H1 (cell line): ENCODE measurements around the gene NOM1. TPM values are rescaled to one million over a fixed set of nuclear protein-coding genes. Genes with fewer than 3 reads are reported as not detected.
"Not testable (repeated sequence)": the region's sequence is repeated elsewhere in the genome, so short reads cannot be mapped to it uniquely, and the experiment has no call there.

Experiments used
- CTCF ChIA-PET: fragments of 300-600 bp; sonication (Branson Sonifier 250); formaldehyde crosslinking; loops from one replicate; lab custom pipeline; 2021; ENCODE audit not compliant: partially characterized antibody; lab: Charles Lee
- POLR2A ChIA-PET: fragments of 300-600 bp; sonication (Branson Sonifier 250); formaldehyde crosslinking; loops from one replicate; lab custom pipeline; 2021; ENCODE audit warnings: inconsistent platforms; ENCODE audit not compliant: partially characterized antibody; lab: Charles Lee
- DNase-seq, 2 experiments: peaks; one replicate each; pipeline versions ENCODE4 v3.0.0 to v3.0.0-alpha.2; 2010 to 2022; ENCODE audit warnings: low spot score in 2 of 2, low read depth in 1 of 2, mixed read lengths in 1 of 2
- FAIRE-seq: peaks from 2 replicates; lab custom pipeline; 2011; peaks lifted over from hg19 to GRCh38; lab: Jason Lieb, UNC
- H2AFZ ChIP-seq: 2 replicates; pipeline ENCODE4 v1.8.1; 2012; ENCODE audit warnings: low read length, inconsistent platforms
- H2AK5ac ChIP-seq: 2 replicates; pipeline ENCODE4 v1.6.1; 2013; ENCODE audit warnings: low read depth, low read length
- H2BK120ac ChIP-seq: replicated peaks from 2 replicates; pipeline ENCODE3; 2013; ENCODE audit warnings: low read depth, low read length, inconsistent platforms
- H2BK12ac ChIP-seq: 2 replicates; pipeline ENCODE4 v1.6.1; 2013; ENCODE audit warnings: low read depth, low read length
- H2BK15ac ChIP-seq: 2 replicates; pipeline ENCODE4 v1.6.1; 2013; ENCODE audit warnings: low read length
- H2BK20ac ChIP-seq: 2 replicates; pipeline ENCODE4 v1.6.1; 2013; ENCODE audit warnings: low read length
- H2BK5ac ChIP-seq: 2 replicates; pipeline ENCODE4 v1.6.1; 2013; ENCODE audit warnings: low read depth, low read length
- H3K14ac ChIP-seq: 2 replicates; pipeline ENCODE4 v1.6.1; 2013; ENCODE audit warnings: inconsistent platforms; ENCODE audit not compliant: insufficient read length
- H3K18ac ChIP-seq: 2 replicates; pipeline ENCODE4 v1.6.1; 2013; ENCODE audit warnings: low read length; ENCODE audit errors: extremely low read depth
- H3K23ac ChIP-seq: 2 replicates; pipeline ENCODE4 v1.6.1; 2013; ENCODE audit warnings: inconsistent platforms; ENCODE audit not compliant: insufficient read length
- H3K23me2 ChIP-seq: 2 replicates; pipeline ENCODE4 v1.6.1; 2013; ENCODE audit warnings: low read depth, low read length
- H3K27ac ChIP-seq: 2 replicates; pipeline ENCODE4 v1.6.1; 2011; ENCODE audit warnings: low read depth, low read length, inconsistent platforms
- H3K27me3 ChIP-seq, 4 experiments: replicated peaks in 1 of 4; 1 replicate in 1 of 4; 2 replicates in 3 of 4; pipeline versions ENCODE4 v1.6.1 to v1.8.1; 2011 to 2013; ENCODE audit warnings: low read length in 3 of 4, mild to moderate bottlenecking in 3 of 4, inconsistent platforms in 2 of 4, mixed read lengths in 2 of 4, moderate library complexity in 1 of 4; ENCODE audit not compliant: control insufficient read depth in 3 of 4, insufficient read depth in 3 of 4; ENCODE audit errors: extremely low read depth in 1 of 4
- H3K36me3 ChIP-seq, 4 experiments: 2 replicates each; pipeline versions ENCODE4 v1.6.1 to v1.8.1; 2011 to 2013; ENCODE audit warnings: mild to moderate bottlenecking in 4 of 4, low read length in 3 of 4, moderate library complexity in 2 of 4, control low read depth in 1 of 4, inconsistent platforms in 1 of 4; ENCODE audit not compliant: insufficient read depth in 4 of 4, control insufficient read depth in 2 of 4
- H3K4ac ChIP-seq: replicated peaks from 2 replicates; pipeline ENCODE3; 2013; ENCODE audit warnings: low read length, low read depth, mixed read lengths, inconsistent platforms; ENCODE audit not compliant: insufficient read length
- H3K4me1 ChIP-seq, 4 experiments: replicated peaks in 1 of 4; 1 replicate in 1 of 4; 2 replicates in 3 of 4; pipeline versions ENCODE4 v1.6.1 to v1.8.1; 2011 to 2013; ENCODE audit warnings: low read length in 3 of 4, inconsistent platforms in 2 of 4, mixed read lengths in 1 of 4; ENCODE audit not compliant: insufficient read depth in 4 of 4, control insufficient read depth in 3 of 4
- H3K4me2 ChIP-seq, 2 experiments: 2 replicates each; pipeline versions ENCODE4 v1.6.1 to v1.8.1; 2011 to 2013; ENCODE audit warnings: low read depth in 2 of 2, low read length in 2 of 2, control low read depth in 1 of 2, inconsistent platforms in 1 of 2, mild to moderate bottlenecking in 1 of 2; ENCODE audit not compliant: insufficient read depth in 1 of 2
- H3K4me3 ChIP-seq, 4 experiments: fragments of 200-600, 300-600 bp in 1 of 4; sonication (generic), shearing (Covaris generic), sonication (Bioruptor Twin) in 1 of 4; 2 replicates each; pipeline versions ENCODE4 v1.5.1 to v1.8.1; 2011 to 2016; ENCODE audit warnings: low read length in 4 of 4, low read depth in 3 of 4, control low read depth in 2 of 4, inconsistent platforms in 2 of 4, mild to moderate bottlenecking in 2 of 4, mixed read lengths in 1 of 4, moderate library complexity in 1 of 4; ENCODE audit not compliant: insufficient read depth in 2 of 4; ENCODE audit errors: extremely low read depth in 1 of 4
- H3K56ac ChIP-seq: replicated peaks from 2 replicates; pipeline ENCODE3; 2013; ENCODE audit warnings: low read depth, mild to moderate bottlenecking, mixed read lengths, low read length, inconsistent platforms; ENCODE audit not compliant: insufficient read length
- H3K79me1 ChIP-seq: 2 replicates; pipeline ENCODE4 v1.6.1; 2013; ENCODE audit warnings: low read depth, low read length, control low read depth
- H3K79me2 ChIP-seq, 2 experiments: 2 replicates each; pipeline versions ENCODE4 v1.6.1 to v1.8.1; 2012 to 2013; ENCODE audit warnings: low read length in 2 of 2, mild to moderate bottlenecking in 2 of 2, inconsistent platforms in 1 of 2; ENCODE audit not compliant: insufficient read depth in 2 of 2, control insufficient read depth in 1 of 2
- H3K9ac ChIP-seq, 4 experiments: replicated peaks in 1 of 4; 1 replicate in 1 of 4; 2 replicates in 3 of 4; pipeline versions ENCODE4 v1.6.1 to v1.8.1; 2011 to 2013; ENCODE audit warnings: low read depth in 3 of 4, low read length in 3 of 4, control low read depth in 2 of 4, mild to moderate bottlenecking in 2 of 4, moderate library complexity in 2 of 4, inconsistent platforms in 1 of 4; ENCODE audit errors: extremely low read depth in 1 of 4
- H3K9me3 ChIP-seq, 2 experiments: 2 replicates each; pipeline versions ENCODE4 v1.6.1 to v1.8.1; 2012 to 2013; ENCODE audit warnings: mild to moderate bottlenecking in 2 of 2, moderate library complexity in 2 of 2, control low read depth in 1 of 2, inconsistent platforms in 1 of 2, low read depth in 1 of 2, low read length in 1 of 2, mixed read lengths in 1 of 2; ENCODE audit not compliant: insufficient read depth in 2 of 2
- H4K20me1 ChIP-seq, 2 experiments: replicated peaks in 1 of 2; 2 replicates each; pipeline versions ENCODE3 to v1.8.1; 2011 to 2013; ENCODE audit warnings: inconsistent platforms in 2 of 2, low read length in 2 of 2, mild to moderate bottlenecking in 1 of 2; ENCODE audit not compliant: insufficient read depth in 2 of 2, control insufficient read depth in 1 of 2
- H4K5ac ChIP-seq: 2 replicates; pipeline ENCODE4 v1.6.1; 2013; ENCODE audit warnings: low read length, low read depth, mixed read lengths, inconsistent platforms; ENCODE audit not compliant: insufficient read length
- H4K8ac ChIP-seq: 2 replicates; pipeline ENCODE4 v1.8.0; 2013; ENCODE audit warnings: mild to moderate bottlenecking, moderate library complexity, low read length, inconsistent platforms; ENCODE audit not compliant: insufficient read depth; ENCODE audit errors: extremely low read depth
- H4K91ac ChIP-seq: replicated peaks from 2 replicates; pipeline ENCODE3; 2013; ENCODE audit warnings: low read length, mixed read lengths, inconsistent platforms; ENCODE audit not compliant: insufficient read length
- WGBS, 2 experiments: shearing (Covaris generic) in 1 of 2; methylation state at CpG; one replicate each; pipeline versions ENCODE4 v1.1.6 to v1.1.7; 2013 to 2015; ENCODE audit warnings: low lambda C conversion rate in 2 of 2, mixed read lengths in 2 of 2, inconsistent platforms in 1 of 2, low coverage in 1 of 2, missing lambda C conversion rate in 1 of 2; ENCODE audit not compliant: insufficient replicate concordance in 2 of 2, insufficient coverage in 1 of 2, insufficient read length in 1 of 2; ENCODE audit errors: extremely low coverage in 1 of 2, missing lambda C conversion rate in 1 of 2; 5-methylcytosine and 5-hydroxymethylcytosine counted together
- polyA plus RNA-seq, 7 experiments: library from polyadenylated mRNA; depleted of rRNA in 3 of 7; stranded (reverse) in 5 of 7; unstranded in 2 of 7; fragments of >200 nt in 5 of 7; fragments of 200-250 nt in 2 of 7; gene quantifications; 1 replicate in 5 of 7; 2 replicates in 1 of 7; 4 replicates in 1 of 7; pipeline versions ENCODE4 v1.2.1 to v1.2.3, GENCODE V29; 2011 to 2013; ENCODE audit warnings: missing spikeins in 2 of 7, mixed read lengths in 2 of 7
- total RNA-seq: library from RNA; stranded (reverse); fragmentation: NEBNext Ultra II Directional; extraction: Animal tissue kit (Norgen Biotek cat#: 25700); gene quantifications from 2 replicates; pipeline ENCODE4 v1.2.1, GENCODE V29; 2021

The NOM1 gene
- total and polyA plus RNA-seq, 2 of the 8 experiments (the other 6 are each of a cell fraction or from before 2014, with no cell fraction given), result 10.6 to 29.1 TPM

DNA sequence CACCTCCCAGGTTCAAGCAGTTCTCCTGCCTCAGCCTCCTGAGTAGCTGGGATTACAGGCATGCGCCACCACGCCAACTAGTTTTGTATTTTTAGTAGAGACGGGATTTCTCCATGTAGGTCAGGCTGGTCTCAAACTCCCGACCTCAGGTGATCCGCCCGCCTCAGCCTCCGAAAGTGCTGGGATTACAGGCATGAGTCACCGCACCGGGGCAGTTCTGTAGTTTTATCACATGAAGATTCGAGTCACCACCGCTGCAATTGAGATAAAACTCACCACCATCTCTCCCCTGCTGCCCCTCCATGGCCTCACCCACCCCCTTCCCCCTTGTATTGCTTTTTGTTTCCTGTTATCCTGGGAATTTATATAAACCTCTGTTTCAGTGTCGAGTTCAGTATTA lies 3.7 kb downstream of the NOM1 start:
- FAIRE-seq, CTCF ChIA-PET: not testable (repeated sequence)

More for the DNA sequence above, 3.7 kb downstream of the NOM1 start:
- H2AK5ac ChIP-seq, H3K4me2 ChIP-seq, POLR2A ChIA-PET, H3K14ac ChIP-seq, H2BK15ac ChIP-seq, H2BK20ac ChIP-seq, H4K5ac ChIP-seq, H4K91ac ChIP-seq, H2BK120ac ChIP-seq, H3K4me3 ChIP-seq, H3K4me1 ChIP-seq, H2BK5ac ChIP-seq, H2AFZ ChIP-seq, H3K9ac ChIP-seq, H3K9me3 ChIP-seq, H4K8ac ChIP-seq, H3K27ac ChIP-seq, H3K18ac ChIP-seq, H2BK12ac ChIP-seq, H3K27me3 ChIP-seq, H3K4ac ChIP-seq, H3K23ac ChIP-seq, H3K56ac ChIP-seq, DNase-seq: not testable (repeated sequence)
- 87% methylated on average over 11 of the region's 12 CpGs; no CpG with 5 or more reads in 1 of the 2 experiments for WGBS, 2 experiments
- Histone ChIP-seq H3K36me3 (peaks cover 27 to 56% (median 47%) of the 10 kb centered on the region in 4 experiments), H4K20me1 (peaks cover 17 to 27% of the 10 kb centered on the region in 2 experiments), H3K79me1 (peaks cover 13% of the 10 kb centered on the region), H3K79me2 (peaks cover 15 to 66% of the 10 kb centered on the region in 2 experiments), H3K23me2 (peaks cover 10% of the 10 kb centered on the region)
